Type B pancreatic cell (in vitro differentiated cells): Measurements from ENCODE around the gene ZMIZ1. TPM values are rescaled to one million over a fixed set of nuclear protein-coding genes. Genes with fewer than 3 reads are reported as not detected.
A peak's percentile ranks its signal among the peaks of the same experiment; 100 is the strongest.

Experiments
- DNase-seq: peaks from one replicate; pipeline ENCODE4 v3.0.0; 2021; ENCODE audit warnings: mixed read lengths; ENCODE audit not compliant: unreplicated experiment; ENCODE audit errors: extremely low spot score
- H3K27ac Mint-ChIP-seq: 2 replicates; pipeline ENCODE4 v1.8.0; 2021; ENCODE audit warnings: mild to moderate bottlenecking, mixed read lengths
- H3K27me3 Mint-ChIP-seq: 2 replicates; pipeline ENCODE4 v1.8.0; 2021; ENCODE audit warnings: mixed read lengths
- H3K36me3 Mint-ChIP-seq: 2 replicates; pipeline ENCODE4 v1.8.0; 2021; ENCODE audit warnings: mixed read lengths
- H3K4me1 Mint-ChIP-seq: one replicate; pipeline ENCODE4 v1.8.0; 2021; ENCODE audit warnings: mixed read lengths; ENCODE audit not compliant: unreplicated experiment
- H3K4me3 Mint-ChIP-seq: 2 replicates; pipeline ENCODE4 v1.8.0; 2021; ENCODE audit warnings: mild to moderate bottlenecking, mixed read lengths
- H3K9me3 Mint-ChIP-seq: 2 replicates; pipeline ENCODE4 v1.8.0; 2021; ENCODE audit warnings: mixed read lengths
- total RNA-seq: library from RNA; stranded (reverse); gene quantifications from 2 replicates; pipeline ENCODE4 v1.2.1, GENCODE V29; 2021; ENCODE audit warnings: low replicate concordance
- TF ChIP-seq, protein P1 (sequence below): fragments of 200-600 bp; sonication (generic); conservative IDR thresholded peaks from 2 replicates; pipeline ENCODE4 v1.5.0; 2021; ENCODE audit warnings: antibody characterized with exemption, mild to moderate bottlenecking

ZMIZ1 gene
- total RNA-seq, 1 donor from 2014 or later: 102 TPM

DNA sequence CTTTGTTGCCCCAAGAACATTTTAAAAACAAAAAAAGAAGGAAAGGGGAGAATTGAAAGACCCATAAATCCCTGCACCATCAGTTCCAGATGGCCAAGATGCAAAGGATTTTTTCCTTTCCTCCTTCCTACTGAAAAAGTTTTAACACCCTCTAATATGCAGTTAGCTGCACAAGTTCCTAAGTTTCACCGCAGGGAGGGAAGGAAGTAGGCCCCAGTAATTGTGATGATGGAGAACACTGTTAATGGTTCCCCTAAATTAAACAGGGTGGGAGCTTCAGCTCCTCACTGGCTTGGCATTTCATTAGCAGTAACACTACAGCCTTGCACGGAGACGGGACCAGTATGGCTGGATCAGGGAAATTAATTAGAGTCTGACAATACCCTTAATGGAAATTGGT is 214.8 kb downstream of the ZMIZ1 start:
- Mint-ChIP-seq H3K4me3 (no peak overlapping the region), H3K27ac (no peak overlapping the region), H3K4me1 (peaks cover 42% of the 10 kb centered on the region), H3K9me3 (no peaks in the 10 kb centered on the region), H3K27me3 (no peaks in the 10 kb centered on the region), H3K36me3 (peaks cover 20% of the 10 kb centered on the region)
- no peak for DNase-seq
- TF ChIP-seq, protein P1, sequence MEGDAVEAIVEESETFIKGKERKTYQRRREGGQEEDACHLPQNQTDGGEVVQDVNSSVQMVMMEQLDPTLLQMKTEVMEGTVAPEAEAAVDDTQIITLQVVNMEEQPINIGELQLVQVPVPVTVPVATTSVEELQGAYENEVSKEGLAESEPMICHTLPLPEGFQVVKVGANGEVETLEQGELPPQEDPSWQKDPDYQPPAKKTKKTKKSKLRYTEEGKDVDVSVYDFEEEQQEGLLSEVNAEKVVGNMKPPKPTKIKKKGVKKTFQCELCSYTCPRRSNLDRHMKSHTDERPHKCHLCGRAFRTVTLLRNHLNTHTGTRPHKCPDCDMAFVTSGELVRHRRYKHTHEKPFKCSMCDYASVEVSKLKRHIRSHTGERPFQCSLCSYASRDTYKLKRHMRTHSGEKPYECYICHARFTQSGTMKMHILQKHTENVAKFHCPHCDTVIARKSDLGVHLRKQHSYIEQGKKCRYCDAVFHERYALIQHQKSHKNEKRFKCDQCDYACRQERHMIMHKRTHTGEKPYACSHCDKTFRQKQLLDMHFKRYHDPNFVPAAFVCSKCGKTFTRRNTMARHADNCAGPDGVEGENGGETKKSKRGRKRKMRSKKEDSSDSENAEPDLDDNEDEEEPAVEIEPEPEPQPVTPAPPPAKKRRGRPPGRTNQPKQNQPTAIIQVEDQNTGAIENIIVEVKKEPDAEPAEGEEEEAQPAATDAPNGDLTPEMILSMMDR: no peak

DNA sequence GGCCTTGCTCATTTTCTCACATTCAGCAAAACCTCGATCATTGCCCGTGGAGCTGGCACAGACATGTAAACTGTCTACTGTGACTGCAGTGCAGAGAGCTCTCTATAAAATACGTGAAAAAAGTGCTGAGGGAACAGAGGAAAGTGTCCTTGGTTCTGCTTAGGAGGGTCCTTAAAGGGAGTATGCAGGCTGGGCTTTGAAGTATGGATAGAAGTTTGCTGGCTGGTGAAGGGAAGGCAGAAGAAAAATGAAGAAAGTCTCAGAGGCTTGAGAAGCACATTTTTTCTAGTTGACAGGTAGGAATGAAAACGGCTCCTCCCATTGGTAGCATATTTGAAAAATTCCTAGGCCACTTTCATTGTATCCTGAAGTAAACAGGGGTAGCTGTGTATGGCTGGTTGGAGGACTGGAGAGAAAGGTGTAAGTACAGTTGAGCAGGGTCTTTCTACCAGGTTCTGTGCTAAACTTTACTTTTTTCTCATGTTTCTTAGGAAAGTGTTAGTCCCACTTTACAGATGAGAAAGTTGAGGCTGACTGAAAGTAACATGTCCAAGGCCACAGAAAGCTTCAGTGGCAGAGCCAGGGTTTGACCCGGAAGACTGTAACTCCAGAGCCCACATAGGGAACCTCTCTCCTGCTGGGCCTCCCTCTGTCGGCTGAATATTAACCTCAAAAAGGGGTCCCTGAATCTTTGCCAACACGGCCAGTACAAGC is 215.5 kb downstream of the ZMIZ1 start:
- peaks cover 42% of the 10 kb centered on the region for H3K4me1 Mint-ChIP-seq

DNA sequence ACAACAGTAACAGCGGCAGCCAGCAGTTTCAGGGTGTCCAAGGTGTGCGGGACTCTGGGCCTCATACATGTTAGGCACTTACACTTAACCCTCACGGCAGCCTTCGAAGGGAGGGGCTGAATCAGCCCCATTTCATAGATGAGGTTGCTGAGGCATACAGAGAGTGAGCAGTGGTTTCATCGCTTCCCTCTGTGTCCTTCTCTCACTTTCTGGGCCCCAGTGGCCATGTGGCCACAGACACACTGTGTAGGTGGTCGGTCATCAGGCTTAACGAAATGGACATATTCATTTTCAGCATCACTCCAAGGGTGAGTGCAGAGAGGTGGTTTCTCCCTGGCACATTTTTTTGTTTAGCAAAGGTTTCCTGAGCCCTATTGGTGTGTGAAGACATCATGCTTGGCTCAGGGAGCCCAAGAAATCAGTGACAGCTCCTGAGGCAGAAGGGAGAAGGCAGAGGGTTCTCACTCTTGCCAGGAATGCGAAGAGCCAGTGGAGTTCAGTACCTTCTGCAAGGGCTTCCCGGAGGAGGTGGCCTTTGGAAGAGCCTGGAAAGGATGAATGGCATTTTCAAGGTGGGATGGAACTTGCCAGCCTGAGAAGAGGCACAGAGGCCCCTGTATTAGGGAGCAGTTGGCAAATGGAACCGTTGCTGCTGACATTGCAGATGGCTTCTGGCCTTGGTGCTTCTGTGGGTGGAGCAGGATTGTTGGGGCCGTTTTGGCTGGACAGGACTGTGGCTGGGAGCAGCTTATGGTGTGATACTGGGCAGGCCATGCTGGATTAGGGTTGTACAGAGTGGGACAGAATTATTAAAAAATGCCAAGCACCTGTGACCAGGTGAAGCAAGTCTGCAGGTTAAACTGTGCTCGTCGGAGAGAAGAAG is 216.8 kb downstream of the ZMIZ1 start:
- no peak overlapping the region for H3K27ac Mint-ChIP-seq
- TF ChIP-seq, protein P1: no peak

More for the DNA sequence above, 215.5 kb downstream of the ZMIZ1 start:
- Mint-ChIP-seq H3K4me3 (peak overlapping the region; percentile 6), H3K27me3 (no peaks in the 10 kb centered on the region), H3K27ac (peak overlapping the region; percentile 19), H3K36me3 (peaks cover 25% of the 10 kb centered on the region), H3K9me3 (no peaks in the 10 kb centered on the region)
- no peak for DNase-seq
- TF ChIP-seq, protein P1: no peak

DNA sequence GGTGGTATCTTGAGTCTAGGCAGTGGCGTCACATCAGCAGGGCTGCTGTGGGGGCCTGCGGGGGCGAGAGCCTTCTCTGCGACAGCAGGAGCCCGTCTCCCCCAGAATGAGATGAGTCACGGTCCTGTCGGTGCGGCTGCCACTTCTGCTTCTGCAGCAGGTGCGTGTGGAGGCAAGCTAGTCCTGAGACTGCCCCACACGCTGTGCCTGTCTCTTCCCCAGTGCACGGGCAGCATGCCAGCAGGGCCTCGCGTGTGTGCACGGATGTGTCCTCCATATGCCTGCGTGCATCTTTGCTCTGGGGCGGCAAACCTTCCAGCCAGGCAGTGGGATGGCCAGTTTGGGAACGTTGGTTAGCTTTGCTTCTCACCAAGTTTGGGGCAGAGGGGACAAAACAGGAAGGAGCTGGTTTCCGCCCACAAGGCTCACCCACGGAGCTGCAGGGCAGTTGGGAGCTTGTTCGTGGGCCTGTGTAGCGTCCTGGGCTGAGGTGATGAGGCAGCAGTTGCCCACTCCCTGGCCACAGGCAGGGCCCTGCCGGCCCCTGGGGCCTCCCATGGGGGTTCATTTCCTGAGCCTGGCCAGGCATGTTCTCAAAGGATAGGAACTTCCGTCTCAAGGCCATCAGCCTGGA is 217.7 kb downstream of the ZMIZ1 start:
- Mint-ChIP-seq H3K36me3 (peaks cover 16% of the 10 kb centered on the region), H3K4me3 (no peak overlapping the region), H3K4me1 (peaks cover 34% of the 10 kb centered on the region), H3K27me3 (no peaks in the 10 kb centered on the region), H3K9me3 (no peaks in the 10 kb centered on the region), H3K27ac (no peak overlapping the region)
- DNase-seq: no peak
- TF ChIP-seq, protein P1: no peak

More for the DNA sequence above, 216.8 kb downstream of the ZMIZ1 start:
- H3K27me3 Mint-ChIP-seq: no peaks in the 10 kb centered on the region
- H3K9me3 Mint-ChIP-seq: no peaks in the 10 kb centered on the region
- H3K4me1 Mint-ChIP-seq: peaks cover 42% of the 10 kb centered on the region
- peaks cover 21% of the 10 kb centered on the region for H3K36me3 Mint-ChIP-seq
- H3K4me3 Mint-ChIP-seq: no peak overlapping the region
- DNase-seq: no peak

DNA sequence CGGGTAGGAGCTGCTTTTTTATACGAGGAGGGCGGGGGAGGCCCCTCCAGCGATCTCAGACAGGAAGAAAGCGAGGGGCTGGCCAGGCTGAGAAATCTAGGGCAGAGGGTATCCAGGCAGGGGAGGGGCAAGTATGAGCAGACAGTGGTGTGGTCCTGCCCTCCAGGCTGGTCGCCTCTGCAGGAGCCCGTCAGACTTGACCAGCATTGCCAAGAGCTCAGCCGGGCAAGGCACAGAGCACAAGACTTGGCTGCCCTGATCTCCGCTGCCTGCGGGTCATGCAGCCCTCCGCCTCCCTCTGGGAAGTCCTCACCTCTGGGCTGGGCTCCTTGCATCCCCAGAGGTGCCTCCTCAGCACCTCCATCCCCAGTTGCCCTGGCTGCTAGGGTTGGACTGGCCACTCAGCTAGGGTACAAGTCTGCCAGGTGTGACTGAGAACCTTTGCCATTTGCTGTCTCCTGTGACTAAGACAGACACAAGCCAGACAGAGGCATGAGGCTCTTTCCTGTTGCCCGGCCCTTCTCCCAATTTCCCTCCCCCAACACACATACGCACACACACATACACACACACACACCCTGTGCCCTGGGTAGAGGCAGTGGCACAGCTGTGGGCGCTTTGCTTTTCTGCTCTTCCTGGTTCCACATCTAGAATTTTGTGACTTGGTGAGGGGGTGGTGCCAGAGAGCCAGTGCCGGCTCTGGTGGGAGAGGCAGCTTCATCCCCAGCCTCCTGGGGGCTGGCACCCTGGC is 219.4 kb downstream of the ZMIZ1 start:
- Mint-ChIP-seq H3K4me3 (no peak overlapping the region), H3K9me3 (no peaks in the 10 kb centered on the region), H3K27ac (peak overlapping the region; percentile 42), H3K36me3 (peaks cover 19% of the 10 kb centered on the region), H3K4me1 (peaks cover 20% of the 10 kb centered on the region), H3K27me3 (no peaks in the 10 kb centered on the region)
- no peak for DNase-seq
- TF ChIP-seq, protein P1: no peak
